Stimulated activated naive CD4-positive, alpha-beta T cell (primary cell): ENCODE measurements around the gene SMOC2.

Experiments
- DNase-seq, 6 experiments: peaks; one replicate each; lab custom pipeline; 2025; lab: John Stamatoyannopoulos, UW

SMOC2 gene

GRCh38 chr6:168485818-168486217, 44.8 kb downstream of the SMOC2 start:
- DNase-seq, result no peak

GRCh38 chr6:168490757-168491156, 49.8 kb downstream of the SMOC2 start:
- DNase-seq, result no peak

GRCh38 chr6:168493976-168494375, 53.0 kb downstream of the SMOC2 start:
- DNase-seq, result no peak

GRCh38 chr6:168494726-168495125, 53.7 kb downstream of the SMOC2 start:
- DNase-seq, result no peak

GRCh38 chr6:168495133-168495532, 54.1 kb downstream of the SMOC2 start:
- no peak for DNase-seq

GRCh38 chr6:168495636-168496035, 54.7 kb downstream of the SMOC2 start:
- DNase-seq, result no peak

- DNase-seq, result no peak
Measured at GRCh38 chr6:168496139-168496996, 55.4 kb downstream of the SMOC2 start.

- DNase-seq, result no peak
Measured at GRCh38 chr6:168496997-168497331, 56.0 kb downstream of the SMOC2 start.

GRCh38 chr6:168497381-168497780, 56.4 kb downstream of the SMOC2 start:
- no peak for DNase-seq

GRCh38 chr6:168498161-168498843, 57.3 kb downstream of the SMOC2 start:
- DNase-seq, result no peak

- DNase-seq, result no peak
Measured at GRCh38 chr6:168499045-168499650, 58.2 kb downstream of the SMOC2 start.

GRCh38 chr6:168500519-168500918, 59.5 kb downstream of the SMOC2 start:
- no peak for DNase-seq

GRCh38 chr6:168501561-168501960, 60.6 kb downstream of the SMOC2 start:
- no peak for DNase-seq

- no peak for DNase-seq
Measured at GRCh38 chr6:168504366-168504765, 63.4 kb downstream of the SMOC2 start.

- no peak for DNase-seq
Measured at GRCh38 chr6:168506460-168506859, 65.5 kb downstream of the SMOC2 start.

GRCh38 chr6:168507297-168507696, 66.3 kb downstream of the SMOC2 start:
- DNase-seq, result no peak

- DNase-seq, result no peak
Measured at GRCh38 chr6:168507730-168508129, 66.7 kb downstream of the SMOC2 start.

GRCh38 chr6:168508903-168509302, 67.9 kb downstream of the SMOC2 start:
- DNase-seq, result no peak

- no peak for DNase-seq
Measured at GRCh38 chr6:168513766-168514165, 72.8 kb downstream of the SMOC2 start.

- no peak for DNase-seq
Measured at GRCh38 chr6:168514216-168514615, 73.2 kb downstream of the SMOC2 start.

- no peak for DNase-seq
Measured at GRCh38 chr6:168515376-168515775, 74.4 kb downstream of the SMOC2 start.

- no peak for DNase-seq
Measured at GRCh38 chr6:168516944-168517741, 76.2 kb downstream of the SMOC2 start.
